Fibroblast of lung (primary cell): ENCODE data around the gene DCUN1D2. TPM values are rescaled to one million over a fixed set of nuclear protein-coding genes. Genes with fewer than 3 reads are reported as not detected.
A peak's percentile ranks its signal among the peaks of the same experiment; 100 is the strongest.

Source experiments
- DNase-seq, 2 donors: peaks; one replicate each; pipeline versions ENCODE4 v3.0.0 to v3.0.0-alpha.2; 2010; ENCODE audit warnings: low read depth in 2 of 2
- H2AFZ ChIP-seq: 2 replicates; pipeline ENCODE4 v1.5.1; 2012; ENCODE audit warnings: low read length, control low read depth, inconsistent platforms
- H3K27ac ChIP-seq: 2 replicates; pipeline ENCODE4 v1.5.1; 2011; ENCODE audit warnings: low read length, control low read depth; ENCODE audit not compliant: insufficient read depth
- H3K27me3 ChIP-seq: 2 replicates; pipeline ENCODE4 v1.5.1; 2011; ENCODE audit warnings: mild to moderate bottlenecking, low read length; ENCODE audit not compliant: control insufficient read depth, insufficient read depth
- H3K36me3 ChIP-seq: 2 replicates; pipeline ENCODE4 v1.5.1; 2011; ENCODE audit warnings: low read length; ENCODE audit not compliant: control insufficient read depth, insufficient read depth
- H3K4me1 ChIP-seq: 2 replicates; pipeline ENCODE4 v1.5.1; 2011; ENCODE audit warnings: low read length; ENCODE audit not compliant: control insufficient read depth, insufficient read depth; ENCODE audit errors: extremely low read depth
- H3K4me2 ChIP-seq: 2 replicates; pipeline ENCODE4 v1.5.1; 2011; ENCODE audit warnings: low read length, control low read depth; ENCODE audit not compliant: insufficient read depth; ENCODE audit errors: extremely low read depth
- H3K4me3 ChIP-seq, 4 experiments: fragments of 200-600 bp in 1 of 4; sonication (generic) in 1 of 4; replicated peaks in 1 of 4; 2 replicates each; pipeline ENCODE4 v1.5.1; 2011 to 2016; ENCODE audit warnings: low read length in 4 of 4, low read depth in 3 of 4, mild to moderate bottlenecking in 3 of 4, control low read depth in 2 of 4, inconsistent platforms in 1 of 4, mixed read lengths in 1 of 4; ENCODE audit not compliant: insufficient read depth in 1 of 4; ENCODE audit errors: control extremely low read depth in 1 of 4
- H3K79me2 ChIP-seq: 2 replicates; pipeline ENCODE4 v1.5.1; 2012; ENCODE audit warnings: mild to moderate bottlenecking, low read length, inconsistent platforms; ENCODE audit not compliant: control insufficient read depth, insufficient read depth
- H3K9ac ChIP-seq: 2 replicates; pipeline ENCODE4 v1.5.1; 2011; ENCODE audit warnings: mild to moderate bottlenecking, low read length, control low read depth; ENCODE audit not compliant: insufficient read depth
- H3K9me3 ChIP-seq: 2 replicates; pipeline ENCODE4 v1.5.1; 2012; ENCODE audit warnings: low read depth, low read length; ENCODE audit not compliant: control insufficient read depth, insufficient read depth
- H4K20me1 ChIP-seq: 2 replicates; pipeline ENCODE4 v1.5.1; 2011; ENCODE audit warnings: low read length; ENCODE audit not compliant: control insufficient read depth, insufficient read depth; ENCODE audit errors: extremely low read depth
- CTCF ChIP-seq, 2 donors: IDR thresholded peaks in 1 of 2; conservative IDR thresholded peaks in 1 of 2; 1 replicate in 1 of 2; 2 replicates in 1 of 2; pipeline ENCODE4 v1.5.1; 2011 to 2012; ENCODE audit warnings: low read length in 2 of 2, control low read depth in 1 of 2, inconsistent platforms in 1 of 2, low read depth in 1 of 2, mild to moderate bottlenecking in 1 of 2
- EZH2 ChIP-seq: IDR thresholded peaks from 2 replicates; pipeline ENCODE4 v1.5.1; 2012; ENCODE audit warnings: low read length, control low read depth, mild to moderate bottlenecking; ENCODE audit errors: missing control alignments
- polyA minus RNA-seq: library from RNA; depleted of rRNA, polyadenylated mRNA; stranded (reverse); fragments of >200 nt; gene quantifications from 2 replicates; pipeline ENCODE4 v1.2.3, GENCODE V29; 2011; ENCODE audit warnings: low replicate concordance
- polyA plus RNA-seq, 2 donors: library from polyadenylated mRNA; depleted of rRNA in 1 of 2; stranded (reverse) in 1 of 2; unstranded in 1 of 2; fragments of >200 nt; gene quantifications; 2 replicates each; pipeline ENCODE4 v1.2.1, GENCODE V29; 2011 to 2012; ENCODE audit warnings: missing spikeins in 1 of 2
- total RNA-seq: library from RNA; depleted of rRNA; stranded (reverse); fragments of >200 nt; gene quantifications from 2 replicates; pipeline ENCODE4 v1.2.1, GENCODE V29; 2014

The DCUN1D2 gene
- total RNA-seq = 8.0 and 11.6 TPM in 2 replicates
- 6.7 and 10.7 TPM in 2 replicates for polyA plus RNA-seq
- polyA plus RNA-seq (2012) = 5.7 and 8.7 TPM in 2 replicates
- 0.51 and 0.70 TPM in 2 replicates for polyA minus RNA-seq

GRCh38 chr13:113490496-113491417 is at the start of gene DCUN1D2:
Gene DCUN1D2, minus strand, starts transcription at chr13:113490711. Its CDS starts 42 bp downstream, at chr13:113490669.
- Histone ChIP-seq H3K79me2 (peaks cover 79% of the 10 kb centered on the region), H3K4me3 (peak within 1 kb of the TSS; percentile 69 to 89 (median 86)), H3K4me1 (peaks cover 21% of the 10 kb centered on the region), H3K9me3 (no peaks in the 10 kb centered on the region), H3K27me3 (no peaks in the 10 kb centered on the region), H3K9ac (peak within 1 kb of the TSS; percentile 82), H3K4me2 (peak within 1 kb of the TSS; percentile 98), H4K20me1 (peaks cover 4% of the 10 kb centered on the region), H2AFZ (peak within 1 kb of the TSS; percentile 9), H3K36me3 (peaks cover 8% of the 10 kb centered on the region), H3K27ac (peak within 1 kb of the TSS; percentile 79)
- DNase-seq = peak; percentile 95 to 97
- no peak for TF ChIP-seq CTCF (conservative IDR thresholded peaks at IDR 0.05 in 1 of 2, IDR thresholded peaks at IDR 0.05 in 1 of 2; ENCODE audit: low read depth in 1 of 2, low read length in 2 of 2)
- no peak for TF ChIP-seq EZH2

DNA sequence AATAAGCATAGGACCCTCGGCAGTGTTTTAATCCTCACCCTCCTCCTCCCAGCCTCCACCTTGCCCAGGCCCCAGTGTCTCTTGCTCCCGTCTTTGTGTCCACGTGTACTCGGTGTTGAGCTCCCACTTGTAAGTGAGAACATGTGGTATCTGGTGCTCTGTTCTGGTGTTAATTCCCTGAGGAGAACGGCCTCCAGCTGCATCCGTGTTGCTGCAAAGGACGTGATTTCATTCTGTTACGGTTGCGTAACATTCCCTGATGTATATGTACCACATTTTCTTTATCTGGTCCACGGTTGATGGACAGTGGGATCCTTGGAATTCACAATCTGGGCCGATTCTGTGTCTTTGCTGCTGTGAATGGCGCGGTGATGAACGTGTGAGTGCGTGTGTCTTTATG is 49.3 kb upstream of the DCUN1D2 start:
- DNase-seq = no peak
- Histone ChIP-seq H3K9ac (no peak overlapping the region), H3K27ac (no peak overlapping the region), H3K4me1 (no peaks in the 10 kb centered on the region), H3K36me3 (peaks cover 25% of the 10 kb centered on the region), H3K4me2 (no peak overlapping the region), H3K9me3 (no peaks in the 10 kb centered on the region), H3K27me3 (no peaks in the 10 kb centered on the region), H4K20me1 (no peaks in the 10 kb centered on the region), H2AFZ (no peak overlapping the region), H3K4me3 (no peak overlapping the region), H3K79me2 (peaks cover 31% of the 10 kb centered on the region)
- TF ChIP-seq CTCF (conservative IDR thresholded peaks at IDR 0.05 in 1 of 2, IDR thresholded peaks at IDR 0.05 in 1 of 2; ENCODE audit: low read depth in 1 of 2, low read length in 2 of 2) (no peak), EZH2 (no peak)

DNA sequence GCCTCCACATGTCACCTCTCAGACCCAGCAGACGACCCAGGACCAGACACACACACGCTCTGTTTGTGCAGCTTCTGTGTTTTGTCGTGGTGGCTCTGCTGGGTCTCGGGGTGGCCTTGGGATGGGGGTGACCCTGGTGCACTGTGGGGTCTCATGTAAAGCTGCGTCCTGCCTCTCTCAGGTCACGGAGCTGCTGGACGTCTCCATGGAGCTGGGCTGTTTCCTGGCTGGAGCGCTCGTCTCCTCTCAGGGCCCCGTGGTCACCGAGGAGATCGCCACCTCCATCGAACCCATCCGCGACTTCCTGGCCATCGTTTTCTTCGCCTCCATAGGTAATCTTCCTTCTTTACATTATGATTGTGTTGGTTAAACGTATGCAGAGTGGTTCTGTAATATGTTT is 48.7 kb upstream of the DCUN1D2 start:
- no peaks in the 10 kb centered on the region for H4K20me1 ChIP-seq
- no peak overlapping the region for H3K27ac ChIP-seq
- peaks cover 24% of the 10 kb centered on the region for H3K79me2 ChIP-seq
- H3K4me3 ChIP-seq = no peak overlapping the region
- no peaks in the 10 kb centered on the region for H3K4me1 ChIP-seq
- H3K9ac ChIP-seq = no peak overlapping the region
- no peak overlapping the region for H2AFZ ChIP-seq
- no peak for TF ChIP-seq EZH2
- no peak for TF ChIP-seq CTCF (conservative IDR thresholded peaks at IDR 0.05 in 1 of 2, IDR thresholded peaks at IDR 0.05 in 1 of 2; ENCODE audit: low read depth in 1 of 2, low read length in 2 of 2)
- H3K27me3 ChIP-seq = no peaks in the 10 kb centered on the region
- no peak for DNase-seq
- H3K36me3 ChIP-seq = peaks cover 21% of the 10 kb centered on the region
- H3K4me2 ChIP-seq = no peak overlapping the region
- no peaks in the 10 kb centered on the region for H3K9me3 ChIP-seq
